HG03520 (cell line): Measurements from ENCODE around the gene TRAF2.

ENCODE experiments used
- ATAC-seq: cut with Tn5 transposase; IDR thresholded peaks from one replicate; pipeline ENCODE4 v1.9.1; 2021; ENCODE audit warnings: mild to moderate bottlenecking, moderate library complexity; ENCODE audit not compliant: unreplicated experiment

The TRAF2 gene

DNA sequence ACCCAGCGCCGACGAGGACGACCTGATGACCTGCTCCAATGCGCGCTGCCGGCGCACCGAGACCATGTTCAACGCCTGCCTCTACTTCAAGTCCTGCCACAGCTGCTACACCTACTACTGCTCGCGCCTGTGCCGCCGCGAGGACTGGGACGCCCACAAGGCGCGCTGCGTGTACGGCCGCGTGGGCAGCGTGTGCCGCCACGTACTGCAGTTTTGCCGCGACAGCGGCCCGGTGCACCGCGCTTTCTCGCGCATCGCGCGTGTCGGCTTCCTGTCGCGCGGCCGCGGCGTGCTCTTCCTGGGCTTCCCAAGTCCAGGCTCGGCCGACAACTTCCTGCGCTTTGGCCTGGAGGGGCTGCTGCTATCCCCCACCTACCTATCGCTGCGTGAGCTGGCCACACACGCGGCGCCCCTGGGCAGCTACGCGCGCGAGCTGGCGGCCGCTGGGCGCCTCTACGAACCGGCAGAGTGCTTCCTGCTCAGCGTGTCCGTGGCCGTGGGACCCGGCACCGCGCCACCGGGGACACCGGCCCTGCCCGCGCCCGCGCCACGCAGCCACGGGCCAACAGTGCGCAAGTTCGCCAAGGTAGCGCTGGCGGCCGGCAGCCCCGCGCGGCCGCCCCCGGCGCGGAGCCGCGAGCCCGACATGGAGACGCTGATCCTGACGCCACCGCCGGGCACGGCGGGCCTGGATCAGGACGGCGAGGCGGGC lies 39.8 kb upstream of the TRAF2 start:
- ATAC-seq: no peak

DNA sequence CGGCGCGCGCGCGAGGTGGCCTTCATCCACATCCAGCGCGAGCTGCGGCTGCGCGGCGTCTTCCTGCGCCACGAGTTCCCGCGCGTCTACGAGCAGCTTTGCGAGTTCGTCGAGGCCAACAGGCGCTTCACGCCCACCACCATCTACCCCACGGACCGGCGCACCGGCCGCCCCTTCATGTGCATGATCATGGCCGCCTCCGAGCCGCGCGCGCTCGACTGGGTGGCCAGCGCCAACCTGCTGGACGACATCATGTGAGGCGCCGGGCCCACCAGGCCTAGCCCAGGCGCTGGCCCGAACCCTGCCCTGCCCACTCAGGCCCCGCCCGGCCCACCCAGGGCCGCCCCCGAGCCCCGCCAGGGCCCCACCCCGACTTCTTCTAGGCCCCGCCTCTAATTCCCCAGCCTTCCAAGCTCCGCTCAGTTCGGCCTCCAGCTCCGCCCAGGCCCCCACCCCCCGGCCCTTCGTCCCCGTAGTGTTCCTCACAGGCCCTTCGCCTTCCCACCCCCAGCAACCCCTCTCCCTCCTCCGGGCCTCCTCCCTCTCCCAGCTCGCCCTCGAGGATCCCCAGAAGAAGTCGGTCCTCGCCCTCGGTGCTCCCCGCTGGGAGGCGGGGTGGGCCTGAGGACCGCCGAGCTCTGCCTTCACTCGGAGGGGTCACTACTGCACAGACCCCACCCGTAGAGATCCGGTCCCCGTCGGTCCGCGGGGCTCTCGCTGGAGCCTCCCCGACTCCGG lies 39.1 kb upstream of the TRAF2 start:
- no peak for ATAC-seq

DNA sequence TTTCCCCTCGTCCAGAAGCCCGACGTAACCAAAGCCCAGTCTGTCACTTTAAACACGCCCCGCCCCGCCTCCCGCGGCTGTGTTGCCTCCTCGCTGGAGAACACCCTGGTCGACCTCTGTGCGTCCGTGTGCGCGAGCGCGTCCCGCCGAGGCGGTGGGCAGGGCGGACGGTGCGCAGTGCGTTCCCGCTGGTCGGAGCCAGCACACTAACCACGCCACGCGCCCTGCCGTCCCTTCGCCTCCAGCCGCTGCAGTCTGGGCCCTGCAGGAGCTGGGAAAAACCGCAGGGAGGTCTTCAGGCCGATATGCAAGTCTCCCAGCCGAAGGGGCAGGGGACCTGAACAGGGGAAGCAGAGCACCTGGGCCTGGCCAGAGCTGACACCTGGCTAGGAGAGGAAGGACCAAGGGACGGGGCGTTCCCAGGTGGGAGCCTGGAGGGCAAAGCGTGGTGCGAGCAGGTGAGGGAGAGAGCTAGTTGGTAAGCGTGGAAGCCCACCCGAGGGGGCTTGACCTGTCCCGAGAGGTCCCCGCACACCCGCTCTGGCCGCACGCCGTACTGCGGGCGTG lies 38.4 kb upstream of the TRAF2 start:
- no peak for ATAC-seq

- ATAC-seq: no peak
These were observed 37.8 kb upstream of the TRAF2 start for GRCh38 chr9:136848393-136849037.

GRCh38 chr9:136849038-136849959 lies 37.0 kb upstream of the TRAF2 start, which contains the start of gene PHPT1:
PHPT1 (plus strand) TSS chr9:136849409; CDS start chr9:136849431, 22 bp downstream.
- ATAC-seq: peak; percentile 82

- no peak for ATAC-seq
These were observed 36.1 kb upstream of the TRAF2 start for GRCh38 chr9:136849960-136850865.

GRCh38 chr9:136850866-136851775 lies 35.2 kb upstream of the TRAF2 start:
- ATAC-seq: no peak

- no peak for ATAC-seq
These were observed 34.2 kb upstream of the TRAF2 start, which contains the start of gene MAMDC4 for GRCh38 chr9:136851941-136852663. MAMDC4 (plus strand) TSS chr9:136852346; CDS start chr9:136852417, 71 bp downstream.

- no peak for ATAC-seq
These were observed 33.4 kb upstream of the TRAF2 start for GRCh38 chr9:136852664-136853595.

DNA sequence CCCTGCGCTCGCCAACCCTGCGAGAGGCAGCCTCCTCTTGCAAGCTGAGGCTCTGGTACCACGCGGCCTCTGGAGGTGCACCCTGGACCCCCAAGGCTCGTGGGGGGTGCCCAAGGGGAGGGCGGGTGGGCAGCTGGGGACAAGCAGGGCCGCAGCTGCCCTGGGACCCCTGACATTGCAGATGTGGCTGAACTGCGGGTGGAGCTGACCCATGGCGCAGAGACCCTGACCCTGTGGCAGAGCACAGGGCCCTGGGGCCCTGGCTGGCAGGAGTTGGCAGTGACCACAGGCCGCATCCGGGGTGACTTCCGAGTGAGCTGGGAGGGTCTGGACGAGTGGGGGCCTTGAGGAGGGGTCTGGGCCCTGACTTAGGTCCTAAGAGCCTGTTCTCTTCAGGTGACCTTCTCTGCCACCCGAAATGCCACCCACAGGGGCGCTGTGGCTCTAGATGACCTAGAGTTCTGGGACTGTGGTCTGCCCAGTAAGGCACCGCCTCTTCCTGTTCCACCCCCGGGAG lies 32.7 kb upstream of the TRAF2 start:
- ATAC-seq: no peak

- ATAC-seq: no peak
These were observed 32.0 kb upstream of the TRAF2 start for GRCh38 chr9:136854113-136854841.

- no peak for ATAC-seq
These were observed 31.4 kb upstream of the TRAF2 start for GRCh38 chr9:136854842-136855460.

DNA sequence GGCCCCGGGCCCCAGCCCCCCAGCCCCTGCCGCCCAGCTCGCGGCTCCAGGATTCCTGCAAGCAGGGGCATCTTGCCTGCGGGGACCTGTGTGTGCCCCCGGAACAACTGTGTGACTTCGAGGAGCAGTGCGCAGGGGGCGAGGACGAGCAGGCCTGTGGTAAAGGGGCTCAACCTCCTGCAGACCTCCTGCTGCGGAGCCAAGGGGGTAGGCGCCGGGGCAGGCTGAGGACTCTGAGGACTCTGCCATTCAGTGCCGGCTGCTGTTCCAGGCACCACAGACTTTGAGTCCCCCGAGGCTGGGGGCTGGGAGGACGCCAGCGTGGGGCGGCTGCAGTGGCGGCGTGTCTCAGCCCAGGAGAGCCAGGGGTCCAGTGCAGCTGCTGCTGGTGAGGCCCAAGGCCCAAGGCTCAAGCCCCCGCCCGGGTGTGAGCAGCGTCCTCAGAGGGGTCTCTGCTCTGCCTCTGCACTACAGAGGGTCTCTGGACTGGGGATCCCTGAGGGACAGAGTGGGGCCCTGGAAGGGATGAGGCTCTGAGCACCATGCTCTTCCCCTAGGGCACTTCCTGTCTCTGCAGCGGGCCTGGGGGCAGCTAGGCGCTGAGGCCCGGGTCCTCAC lies 30.7 kb upstream of the TRAF2 start:
- ATAC-seq: no peak

DNA sequence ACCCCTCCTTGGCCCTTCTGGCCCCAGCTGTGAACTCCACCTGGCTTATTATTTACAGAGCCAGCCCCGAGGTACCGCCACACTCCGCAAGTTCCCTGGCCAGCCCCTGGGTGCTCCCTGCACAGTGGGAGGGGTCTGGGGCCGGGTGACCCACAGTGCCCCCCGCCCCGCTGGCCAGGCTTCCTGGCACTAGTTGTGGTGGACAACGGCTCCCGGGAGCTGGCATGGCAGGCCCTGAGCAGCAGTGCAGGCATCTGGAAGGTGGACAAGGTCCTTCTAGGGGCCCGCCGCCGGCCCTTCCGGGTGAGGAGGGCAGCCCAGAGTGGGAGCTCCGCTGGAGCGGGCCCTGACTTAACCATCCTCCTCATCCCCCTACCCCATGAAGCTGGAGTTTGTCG lies 30.2 kb upstream of the TRAF2 start:
- ATAC-seq: no peak
